ENCODE data around the gene TMPRSS4. TPM values are rescaled to one million over a fixed set of nuclear protein-coding genes. Genes with fewer than 3 reads are reported as not detected.

The TMPRSS4 gene
- total RNA-seq, 1 donor from 2014 or later = not detected

Other genes starting within 250 kb of the TMPRSS4 start
- gene FXYD6, start 200.4 kb upstream of the TMPRSS4 start, total RNA-seq = 21.5 TPM
- 0.39 TPM for gene TMPRSS13, start 147.7 kb upstream of the TMPRSS4 start, total RNA-seq
- 32.1 TPM for gene IL10RA, start 90.7 kb upstream of the TMPRSS4 start, total RNA-seq
- gene SMIM35, start 9.9 kb downstream of the TMPRSS4 start, total RNA-seq = not detected
- gene SCN4B, start 75.7 kb downstream of the TMPRSS4 start, total RNA-seq = 2.3 TPM
- gene SCN2B, start 99.6 kb downstream of the TMPRSS4 start, total RNA-seq = not detected
- 7.9 TPM for gene JAML, start 147.9 kb downstream of the TMPRSS4 start, total RNA-seq
- gene MPZL3, start 175.3 kb downstream of the TMPRSS4 start, total RNA-seq = 1.7 TPM
- gene MPZL2, start 187.2 kb downstream of the TMPRSS4 start, total RNA-seq = 36.8 TPM
- 2.2 TPM for gene CD3E, start 227.7 kb downstream of the TMPRSS4 start, total RNA-seq